Progenitor cell of endocrine pancreas (in vitro differentiated cells): ENCODE data around the gene RAD51B. TPM values are rescaled to one million over a fixed set of nuclear protein-coding genes. Genes with fewer than 3 reads are reported as not detected.

Experiments
- DNase-seq: peaks from one replicate; pipeline ENCODE4 v3.0.0; 2021; ENCODE audit warnings: low spot score; ENCODE audit not compliant: unreplicated experiment
- H3K27ac Mint-ChIP-seq: 2 replicates; pipeline ENCODE4 v1.8.0; 2021; ENCODE audit warnings: mild to moderate bottlenecking, moderate library complexity, mixed read lengths
- H3K27me3 Mint-ChIP-seq: 2 replicates; pipeline ENCODE4 v1.8.0; 2021; ENCODE audit warnings: mixed read lengths
- H3K36me3 Mint-ChIP-seq: 2 replicates; pipeline ENCODE4 v1.8.0; 2022; ENCODE audit warnings: mixed read lengths; ENCODE audit not compliant: insufficient read depth
- H3K4me1 Mint-ChIP-seq: 2 replicates; pipeline ENCODE4 v1.8.0; 2021; ENCODE audit warnings: low read depth, mixed read lengths
- H3K4me3 Mint-ChIP-seq: 2 replicates; pipeline ENCODE4 v1.8.0; 2021; ENCODE audit warnings: low read depth, mild to moderate bottlenecking, moderate library complexity, mixed read lengths
- H3K9me3 Mint-ChIP-seq: 2 replicates; pipeline ENCODE4 v1.8.0; 2021; ENCODE audit warnings: low read depth, mixed read lengths
- total RNA-seq: library from RNA; stranded (reverse); gene quantifications from 2 replicates; pipeline ENCODE4 v1.2.1, GENCODE V29; 2021
- TF ChIP-seq, protein P1 (sequence below): fragments of 200-600 bp; sonication (generic); IDR thresholded peaks from one replicate; pipeline ENCODE4 v1.5.0; 2021; ENCODE audit warnings: antibody characterized with exemption, mild to moderate bottlenecking; ENCODE audit not compliant: unreplicated experiment

The RAD51B gene
- total RNA-seq, 1 donor from 2014 or later: 24.7 TPM

DNA sequence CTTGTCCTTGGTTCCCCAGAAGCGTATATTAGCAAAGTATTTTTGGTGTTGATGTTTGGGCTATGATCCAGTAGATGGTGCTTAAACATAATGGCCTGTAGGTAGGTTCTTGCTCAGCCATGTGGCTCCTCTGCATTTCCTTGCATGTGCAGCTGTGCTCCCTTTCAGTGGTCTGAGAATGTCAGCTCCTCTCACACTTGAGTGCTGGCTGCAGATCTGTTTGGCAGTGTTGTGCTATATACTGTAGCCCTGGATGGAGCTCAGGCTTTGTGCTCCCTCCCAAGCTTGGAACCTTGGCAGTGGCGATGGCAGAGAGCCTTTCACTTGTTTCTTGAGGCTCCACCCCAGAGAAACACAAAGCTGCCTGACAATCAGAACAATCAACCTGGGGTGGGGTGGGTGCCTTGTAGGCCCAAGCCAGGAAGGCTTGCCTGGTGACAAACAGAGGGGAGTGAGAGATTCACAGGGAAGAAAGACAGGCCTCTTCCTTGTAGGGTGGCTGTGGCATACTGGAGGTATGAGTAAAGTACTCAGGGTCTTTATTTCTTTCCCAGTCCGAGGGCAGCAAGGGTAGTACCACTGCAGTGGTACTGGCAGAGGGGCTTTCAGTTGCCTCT lies 255.3 kb downstream of the RAD51B start:
- H3K9me3 Mint-ChIP-seq: peaks cover 44% of the 10 kb centered on the region

GRCh38 chr14:68075382-68076029 lies 255.9 kb downstream of the RAD51B start:
- Mint-ChIP-seq H3K36me3 (peaks cover 25% of the 10 kb centered on the region), H3K4me1 (peaks cover 28% of the 10 kb centered on the region), H3K4me3 (no peak overlapping the region), H3K27ac (peak overlapping the region; percentile 54), H3K27me3 (no peaks in the 10 kb centered on the region), H3K9me3 (peaks cover 38% of the 10 kb centered on the region)
- DNase-seq: no peak
- TF ChIP-seq, protein P1, sequence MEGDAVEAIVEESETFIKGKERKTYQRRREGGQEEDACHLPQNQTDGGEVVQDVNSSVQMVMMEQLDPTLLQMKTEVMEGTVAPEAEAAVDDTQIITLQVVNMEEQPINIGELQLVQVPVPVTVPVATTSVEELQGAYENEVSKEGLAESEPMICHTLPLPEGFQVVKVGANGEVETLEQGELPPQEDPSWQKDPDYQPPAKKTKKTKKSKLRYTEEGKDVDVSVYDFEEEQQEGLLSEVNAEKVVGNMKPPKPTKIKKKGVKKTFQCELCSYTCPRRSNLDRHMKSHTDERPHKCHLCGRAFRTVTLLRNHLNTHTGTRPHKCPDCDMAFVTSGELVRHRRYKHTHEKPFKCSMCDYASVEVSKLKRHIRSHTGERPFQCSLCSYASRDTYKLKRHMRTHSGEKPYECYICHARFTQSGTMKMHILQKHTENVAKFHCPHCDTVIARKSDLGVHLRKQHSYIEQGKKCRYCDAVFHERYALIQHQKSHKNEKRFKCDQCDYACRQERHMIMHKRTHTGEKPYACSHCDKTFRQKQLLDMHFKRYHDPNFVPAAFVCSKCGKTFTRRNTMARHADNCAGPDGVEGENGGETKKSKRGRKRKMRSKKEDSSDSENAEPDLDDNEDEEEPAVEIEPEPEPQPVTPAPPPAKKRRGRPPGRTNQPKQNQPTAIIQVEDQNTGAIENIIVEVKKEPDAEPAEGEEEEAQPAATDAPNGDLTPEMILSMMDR: no peak

More for the DNA sequence above, 255.3 kb downstream of the RAD51B start:
- H3K27me3 Mint-ChIP-seq: no peaks in the 10 kb centered on the region
- peaks cover 22% of the 10 kb centered on the region for H3K4me1 Mint-ChIP-seq
- H3K27ac Mint-ChIP-seq: peak overlapping the region; percentile 89
- TF ChIP-seq, protein P1: no peak
- no peak for DNase-seq
- H3K4me3 Mint-ChIP-seq: no peak overlapping the region
- H3K36me3 Mint-ChIP-seq: peaks cover 29% of the 10 kb centered on the region

DNA sequence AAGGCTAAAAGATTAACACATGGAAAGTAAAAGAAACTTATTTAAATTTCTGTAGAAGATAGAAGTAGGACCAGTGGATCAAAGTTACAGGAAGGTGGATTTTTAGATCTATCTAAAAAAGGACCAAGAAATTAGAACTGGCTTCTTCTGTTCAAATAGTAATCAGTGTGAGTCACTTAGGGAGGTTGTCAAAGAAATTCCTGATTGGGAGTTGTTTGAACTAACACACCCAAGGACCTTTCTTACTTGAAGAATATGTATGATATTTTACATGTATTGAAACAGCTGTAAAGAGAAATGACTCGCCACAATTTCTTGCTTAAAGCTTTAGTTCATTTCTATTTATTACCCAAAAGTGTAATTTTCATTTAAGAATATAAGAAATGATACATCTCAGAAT lies 256.9 kb downstream of the RAD51B start:
- no peak overlapping the region for H3K4me3 Mint-ChIP-seq
- no peak overlapping the region for H3K27ac Mint-ChIP-seq
- H3K9me3 Mint-ChIP-seq: peaks cover 29% of the 10 kb centered on the region
- H3K4me1 Mint-ChIP-seq: peaks cover 35% of the 10 kb centered on the region
- TF ChIP-seq, protein P1: no peak
- H3K27me3 Mint-ChIP-seq: no peaks in the 10 kb centered on the region
- no peak for DNase-seq
- peaks cover 20% of the 10 kb centered on the region for H3K36me3 Mint-ChIP-seq

DNA sequence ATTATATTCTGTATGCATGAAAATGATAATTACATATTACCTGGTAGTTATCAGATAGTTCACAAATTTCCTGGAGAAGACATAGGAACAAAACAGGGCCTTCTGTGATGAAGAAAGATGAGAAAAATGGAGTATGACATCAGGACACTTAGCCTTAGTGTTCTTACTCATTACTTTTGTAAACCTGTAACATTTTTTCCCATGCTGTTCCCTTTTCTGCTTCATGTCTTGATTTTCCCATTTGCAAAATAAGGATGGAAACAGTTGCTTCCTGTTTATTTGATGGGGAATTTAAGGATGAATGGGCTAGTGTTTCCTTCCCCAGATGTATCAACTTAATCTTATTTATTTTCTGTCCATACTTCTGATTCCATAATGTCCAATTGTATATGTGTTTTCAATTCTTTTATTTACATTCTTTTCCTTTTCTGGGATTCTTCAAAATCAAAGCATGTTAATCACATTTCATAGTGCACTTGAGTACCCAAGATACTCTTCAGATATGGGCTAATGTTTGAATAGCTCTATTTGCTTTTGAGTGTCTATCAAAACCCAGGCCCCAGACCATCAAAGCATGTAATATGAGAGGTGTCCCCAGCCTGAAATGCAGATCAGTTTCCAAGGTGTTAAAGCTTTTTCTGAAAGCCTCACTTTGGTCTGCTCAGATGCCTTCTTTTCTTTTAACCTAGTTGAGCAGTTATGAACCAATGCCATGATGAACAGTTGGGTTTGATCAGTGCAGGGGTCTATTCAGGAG lies 260.5 kb downstream of the RAD51B start:
- H3K4me1 Mint-ChIP-seq: peaks cover 53% of the 10 kb centered on the region
- TF ChIP-seq, protein P1: no peak
- DNase-seq: no peak
- H3K27ac Mint-ChIP-seq: peak overlapping the region; percentile 81
- no peaks in the 10 kb centered on the region for H3K27me3 Mint-ChIP-seq
- H3K4me3 Mint-ChIP-seq: no peak overlapping the region
- H3K9me3 Mint-ChIP-seq: no peaks in the 10 kb centered on the region
- H3K36me3 Mint-ChIP-seq: no peaks in the 10 kb centered on the region

- Mint-ChIP-seq H3K4me1 (peaks cover 46% of the 10 kb centered on the region), H3K27ac (no peak overlapping the region), H3K36me3 (no peaks in the 10 kb centered on the region), H3K9me3 (no peaks in the 10 kb centered on the region), H3K4me3 (no peak overlapping the region), H3K27me3 (no peaks in the 10 kb centered on the region)
- no peak for DNase-seq
- TF ChIP-seq, protein P1: no peak
Observed at GRCh38 chr14:68081489-68081888, 261.9 kb downstream of the RAD51B start.
